Effector memory CD8-positive, alpha-beta T cell (primary cell): ENCODE measurements around the gene VCP.

Source experiments
- ATAC-seq: fragments of 150-1000 bp; cut with Tn5 transposase; replicated peaks from 2 replicates; pipeline ENCODE4 v1.10.0; 2021; ENCODE audit warnings: mild to moderate bottlenecking, moderate library complexity
- DNase-seq, 3 experiments: peaks; one replicate each; pipeline ENCODE4 v3.0.0; 2021
- H3K27ac Mint-ChIP-seq, 2 donors: one replicate each; pipeline ENCODE4 v1.8.0; 2022; ENCODE audit warnings: mild to moderate bottlenecking in 2 of 2, mixed read lengths in 2 of 2, moderate library complexity in 2 of 2
- H3K27me3 Mint-ChIP-seq, 2 donors: one replicate each; pipeline ENCODE4 v1.8.0; 2022; ENCODE audit warnings: mixed read lengths in 2 of 2
- H3K36me3 Mint-ChIP-seq: one replicate; pipeline ENCODE4 v1.8.0; 2022; ENCODE audit warnings: mild to moderate bottlenecking, moderate library complexity, mixed read lengths; ENCODE audit not compliant: insufficient read depth
- H3K4me1 Mint-ChIP-seq, 2 donors: one replicate each; pipeline ENCODE4 v1.8.0; 2022; ENCODE audit warnings: low read depth in 2 of 2, mixed read lengths in 2 of 2
- H3K4me3 Mint-ChIP-seq, 2 donors: one replicate each; pipeline ENCODE4 v1.8.0; 2022; ENCODE audit warnings: mild to moderate bottlenecking in 2 of 2, mixed read lengths in 2 of 2, moderate library complexity in 2 of 2
- H3K9me3 Mint-ChIP-seq, 2 donors: one replicate each; pipeline ENCODE4 v1.8.0; 2022; ENCODE audit warnings: mixed read lengths in 2 of 2

The VCP gene

DNA sequence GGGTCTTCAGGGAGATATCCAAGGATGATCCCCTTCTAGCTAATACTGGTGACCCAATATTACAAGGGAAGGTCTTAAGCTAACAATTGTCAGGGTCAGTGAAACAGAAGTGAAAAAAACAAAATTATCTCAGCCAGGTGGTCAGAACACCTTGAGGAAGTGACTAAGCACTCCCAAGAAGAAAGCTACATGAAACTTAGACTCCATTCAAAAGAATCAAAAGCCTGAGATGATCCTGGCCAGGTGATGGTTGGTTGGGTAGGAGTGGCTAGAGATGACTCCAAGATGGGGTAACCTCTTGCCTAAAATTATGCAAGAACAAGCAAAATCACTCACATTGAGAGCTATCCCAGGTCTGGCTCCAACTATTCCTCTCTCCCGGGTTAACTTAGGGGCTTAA, 5.4 kb downstream of the VCP start:
- no peaks in the 10 kb centered on the region for H3K27me3 Mint-ChIP-seq
- H3K4me1 Mint-ChIP-seq, result peaks cover 44 to 47% of the 10 kb centered on the region in 2 donors
- peak overlapping the region in 1 of 2 donors; percentile 46 for H3K27ac Mint-ChIP-seq
- peaks cover 84% of the 10 kb centered on the region for H3K36me3 Mint-ChIP-seq
- H3K4me3 Mint-ChIP-seq, result peak overlapping the region in 1 of 2 donors; percentile 31
- no peaks in the 10 kb centered on the region for H3K9me3 Mint-ChIP-seq
- ATAC-seq (no peak), DNase-seq (no peak)

- H3K27me3 Mint-ChIP-seq, result no peaks in the 10 kb centered on the region
- ATAC-seq (no peak), DNase-seq (no peak)
- H3K9me3 Mint-ChIP-seq, result no peaks in the 10 kb centered on the region
- H3K4me3 Mint-ChIP-seq, result no peak overlapping the region
- peaks cover 99% of the 10 kb centered on the region for H3K36me3 Mint-ChIP-seq
- peak overlapping the region in 1 of 2 donors; percentile 85 for H3K27ac Mint-ChIP-seq
- H3K4me1 Mint-ChIP-seq, result peaks cover 4 to 6% of the 10 kb centered on the region in 2 donors
These were observed 11.7 kb downstream of the VCP start for GRCh38 chr9:35060548-35061207.

GRCh38 chr9:35059438-35059837, 13.0 kb downstream of the VCP start:
- DNase-seq (no peak), ATAC-seq (no peak)
- H3K27me3 Mint-ChIP-seq, result no peaks in the 10 kb centered on the region
- peaks cover 4 to 6% of the 10 kb centered on the region in 2 donors for H3K4me1 Mint-ChIP-seq
- peak overlapping the region in 1 of 2 donors; percentile 85 for H3K27ac Mint-ChIP-seq
- peak overlapping the region in 1 of 2 donors; percentile 11 for H3K4me3 Mint-ChIP-seq
- H3K9me3 Mint-ChIP-seq, result no peaks in the 10 kb centered on the region
- peaks cover 99% of the 10 kb centered on the region for H3K36me3 Mint-ChIP-seq

DNA sequence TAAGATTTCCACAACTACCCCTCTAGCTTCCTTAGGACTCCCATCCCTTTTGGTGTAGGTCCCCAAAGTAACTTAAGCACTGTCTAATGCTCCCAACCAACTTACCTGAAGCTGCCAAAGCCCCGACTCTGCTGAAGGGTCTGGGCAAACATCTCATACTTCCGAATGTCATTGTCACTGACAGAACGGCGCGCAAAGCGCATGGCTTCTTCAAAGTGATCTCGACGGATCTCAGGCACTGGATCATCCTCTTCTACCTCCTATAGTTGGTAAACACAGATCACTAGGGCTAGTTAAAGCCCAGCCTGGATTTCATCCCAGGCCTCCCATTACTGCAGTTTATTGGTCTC, 15.2 kb downstream of the VCP start:
- Mint-ChIP-seq H3K9me3 (no peaks in the 10 kb centered on the region), H3K4me3 (peak overlapping the region in 1 of 2 donors; percentile 59), H3K4me1 (peaks cover under 1 to 4% of the 10 kb centered on the region in 2 donors), H3K27me3 (no peaks in the 10 kb centered on the region), H3K36me3 (peaks cover 99% of the 10 kb centered on the region), H3K27ac (peak overlapping the region; percentile 66 to 79)
- no peak for DNase-seq
- no peak for ATAC-seq

GRCh38 chr9:35056571-35057270, 15.7 kb downstream of the VCP start:
- Mint-ChIP-seq H3K4me3 (peak overlapping the region in 1 of 2 donors; percentile 59), H3K9me3 (no peaks in the 10 kb centered on the region), H3K36me3 (peaks cover 99% of the 10 kb centered on the region), H3K27ac (peak overlapping the region; percentile 66 to 79), H3K4me1 (peaks cover 0 to 4% of the 10 kb centered on the region in 2 donors), H3K27me3 (no peaks in the 10 kb centered on the region)
- ATAC-seq (peak; percentile 25), DNase-seq (no peak)

DNA sequence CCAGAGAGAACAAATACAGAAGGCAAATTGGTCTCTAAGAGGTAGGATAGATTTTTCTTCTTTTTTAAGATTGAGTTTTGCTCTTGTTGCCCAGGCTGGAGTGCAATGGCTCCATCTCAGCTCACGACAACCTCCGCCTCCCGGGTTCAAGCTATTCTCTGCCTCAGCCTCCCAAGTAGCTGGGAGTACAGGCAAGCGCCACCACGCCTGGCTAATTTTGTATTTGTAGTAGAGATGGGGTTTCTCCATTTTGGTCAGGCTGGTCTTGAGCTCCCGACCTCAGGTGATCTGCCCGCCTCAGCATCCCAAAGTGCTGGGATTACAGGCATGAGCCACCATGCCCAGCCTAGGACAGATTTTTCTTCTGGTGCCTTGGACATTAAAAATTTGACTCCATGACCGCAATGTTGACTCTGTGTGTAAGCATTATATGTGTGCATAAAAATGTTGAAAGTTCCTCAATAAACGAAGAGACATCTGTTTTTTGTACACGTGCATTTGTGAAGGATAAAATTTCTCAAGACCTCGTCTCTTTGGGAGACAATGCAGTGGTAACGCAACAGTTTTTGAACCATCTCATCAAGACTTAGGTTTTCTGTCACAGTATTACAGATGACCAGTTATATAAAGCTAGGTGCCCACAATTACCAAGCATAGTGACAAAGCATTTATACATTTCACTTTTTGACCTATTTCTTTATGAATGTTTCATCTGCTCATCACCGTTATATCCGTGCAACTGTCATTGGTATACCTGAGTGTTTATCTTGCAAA, 17.4 kb downstream of the VCP start:
- Mint-ChIP-seq H3K9me3 (no peaks in the 10 kb centered on the region), H3K36me3 (peaks cover 99% of the 10 kb centered on the region), H3K27ac (peak overlapping the region in 1 of 2 donors; percentile 39), H3K27me3 (no peaks in the 10 kb centered on the region), H3K4me1 (peaks cover 6 to 7% of the 10 kb centered on the region in 2 donors), H3K4me3 (no peak overlapping the region)
- no peak for DNase-seq
- no peak for ATAC-seq

GRCh38 chr9:35054185-35054835, 18.1 kb downstream of the VCP start:
- peaks cover 91% of the 10 kb centered on the region for H3K36me3 Mint-ChIP-seq
- H3K4me1 Mint-ChIP-seq, result peaks cover 6 to 7% of the 10 kb centered on the region in 2 donors
- peak overlapping the region in 1 of 2 donors; percentile 39 for H3K27ac Mint-ChIP-seq
- DNase-seq (no peak), ATAC-seq (no peak)
- no peak overlapping the region for H3K4me3 Mint-ChIP-seq
- no peaks in the 10 kb centered on the region for H3K27me3 Mint-ChIP-seq
- no peaks in the 10 kb centered on the region for H3K9me3 Mint-ChIP-seq

- ATAC-seq (peak; percentile 81), DNase-seq (peak; percentile 29 to 49 (median 37))
- no peaks in the 10 kb centered on the region for H3K27me3 Mint-ChIP-seq
- H3K4me1 Mint-ChIP-seq, result peaks cover 3 to 7% of the 10 kb centered on the region in 2 donors
- H3K4me3 Mint-ChIP-seq, result no peak overlapping the region
- H3K27ac Mint-ChIP-seq, result no peak overlapping the region
- no peaks in the 10 kb centered on the region for H3K9me3 Mint-ChIP-seq
- H3K36me3 Mint-ChIP-seq, result peaks cover 73% of the 10 kb centered on the region
These were observed 21.1 kb downstream of the VCP start for GRCh38 chr9:35051069-35051967.

GRCh38 chr9:35048511-35048910, 23.9 kb downstream of the VCP start:
- Mint-ChIP-seq H3K27ac (no peak overlapping the region), H3K4me1 (peaks cover 5 to 7% of the 10 kb centered on the region in 2 donors), H3K27me3 (no peaks in the 10 kb centered on the region), H3K9me3 (no peaks in the 10 kb centered on the region), H3K4me3 (no peak overlapping the region), H3K36me3 (peaks cover 60% of the 10 kb centered on the region)
- DNase-seq (no peak), ATAC-seq (no peak)

DNA sequence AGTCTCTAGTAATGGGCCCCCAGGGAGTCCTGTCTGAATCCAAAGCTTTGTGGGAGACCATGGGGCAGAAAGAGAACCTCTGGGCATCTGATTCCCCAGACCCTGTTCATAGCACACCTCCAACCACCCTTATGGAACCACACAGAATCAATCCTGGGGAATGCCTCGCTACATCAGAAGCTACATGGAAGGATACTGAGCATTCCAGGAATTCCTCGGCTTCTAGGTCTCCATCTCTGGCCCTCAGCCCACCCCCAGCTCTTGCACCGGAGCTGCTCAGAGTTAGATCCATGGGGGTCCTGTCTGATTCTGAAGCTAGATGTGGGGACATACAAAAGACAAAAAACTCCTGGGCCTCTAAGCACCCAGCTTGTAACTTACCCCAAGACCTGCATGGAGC, 28.4 kb downstream of the VCP start:
- Mint-ChIP-seq H3K4me1 (peaks cover 0 to 2% of the 10 kb centered on the region in 2 donors), H3K36me3 (peaks cover 38% of the 10 kb centered on the region)
- no peak for ATAC-seq

GRCh38 chr9:35042891-35043545, 29.4 kb downstream of the VCP start:
- ATAC-seq, result no peak

More for the DNA sequence above, 28.4 kb downstream of the VCP start:
- no peak for DNase-seq
- Mint-ChIP-seq H3K27ac (peak overlapping the region in 1 of 2 donors; percentile 6), H3K27me3 (no peaks in the 10 kb centered on the region), H3K9me3 (no peaks in the 10 kb centered on the region), H3K4me3 (no peak overlapping the region)

DNA sequence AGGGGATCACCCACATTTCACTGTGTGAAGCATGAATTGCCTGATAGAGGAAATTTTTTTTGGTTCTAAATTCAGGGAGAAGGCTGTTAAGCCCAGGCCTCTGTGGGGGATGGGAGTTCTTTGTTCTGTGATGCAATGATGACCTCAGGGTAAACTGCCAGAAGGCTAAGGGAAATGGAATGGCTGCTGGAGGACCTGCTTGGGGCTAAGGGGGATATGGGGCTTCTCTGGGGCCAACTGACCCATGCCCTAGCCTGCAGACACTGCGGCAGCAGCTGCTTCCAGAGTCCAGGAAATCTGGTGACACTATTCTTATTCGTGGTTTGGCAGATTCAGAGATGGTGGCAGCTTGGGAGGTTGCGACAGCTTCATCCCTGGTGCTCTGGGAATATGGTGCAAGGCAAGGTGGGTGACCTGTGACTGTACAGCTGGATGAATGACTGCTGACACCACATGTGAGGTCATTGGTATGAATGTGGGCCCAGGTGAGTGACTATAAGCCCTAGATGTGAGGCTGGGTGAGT, 30.3 kb downstream of the VCP start:
- Mint-ChIP-seq H3K9me3 (no peaks in the 10 kb centered on the region), H3K4me3 (no peak overlapping the region), H3K4me1 (peaks cover 0 to 2% of the 10 kb centered on the region in 2 donors), H3K36me3 (peaks cover 30% of the 10 kb centered on the region), H3K27ac (no peak overlapping the region), H3K27me3 (no peaks in the 10 kb centered on the region)
- ATAC-seq (no peak), DNase-seq (no peak)

More at GRCh38 chr9:35042891-35043545, 29.4 kb downstream of the VCP start:
- Mint-ChIP-seq H3K27ac (peak overlapping the region; percentile 6 to 27), H3K27me3 (no peaks in the 10 kb centered on the region), H3K9me3 (no peaks in the 10 kb centered on the region), H3K4me1 (peaks cover 0 to 2% of the 10 kb centered on the region in 2 donors), H3K4me3 (no peak overlapping the region), H3K36me3 (peaks cover 34% of the 10 kb centered on the region)
- DNase-seq, result no peak
